ENCODE data around the gene AMER2. TPM values are rescaled to one million over a fixed set of nuclear protein-coding genes. Genes with fewer than 3 reads are reported as not detected.

The AMER2 gene
- total RNA-seq, 1 donor from 2014 or later, result not detected

Other genes starting within 250 kb of the AMER2 start
- gene PABPC3, start 76.2 kb downstream of the AMER2 start, total RNA-seq, result 0.05 and 0.06 TPM in 2 replicates
- 24.0 and 28.1 TPM in 2 replicates for gene MTMR6, start 115.2 kb upstream of the AMER2 start, total RNA-seq
- gene NUP58, start 129.3 kb upstream of the AMER2 start, total RNA-seq, result 34.8 and 59.0 TPM in 2 replicates
- gene ATP8A2, start 199.7 kb upstream of the AMER2 start, total RNA-seq, result 0.12 and 0.58 TPM in 2 replicates